Measurements from ENCODE around the gene FILIP1. TPM values are rescaled to one million over a fixed set of nuclear protein-coding genes. Genes with fewer than 3 reads are reported as not detected.

FILIP1 gene
- total and polyA plus RNA-seq, 12 donors, result 16.8 to 269 (median 181) TPM

GRCh38 chr6:75497994-75498393 lies 4.4 kb upstream of the FILIP1 start:
- intact Hi-C loops (cut with DNase I), result loop anchor here in 3 of 10 donors (5.0 to 10.0 kb wide), 2 partner anchors 63 to 131 kb away; no protein-coding TSS in a partner anchor
- H3K4me1 ChIP-seq, result peaks cover 0 to 77% (median 39%) of the 10 kb centered on the region in 9 donors
- H3K4me3 ChIP-seq, result no peak overlapping the region
- peak overlapping the region in 2 of 10 donors; percentile 7 to 10 for H3K27ac ChIP-seq
- no peak for TF ChIP-seq CTCF (IDR thresholded peaks at IDR 0.05)
- no peaks in the 10 kb centered on the region for H3K9me3 ChIP-seq
- WGBS, 2 donors, result 59 to 65% methylated on average over 3 of the region's 3 CpGs
- no peaks in the 10 kb centered on the region for H3K36me3 ChIP-seq
- DNase-seq (no peak), ATAC-seq (no peak)
- no peaks in the 10 kb centered on the region for H3K27me3 ChIP-seq

- intact Hi-C loops (cut with DNase I), result loop anchor here in 4 of 10 donors (2.0 to 10.0 kb wide), 3 partner anchors 60 to 128 kb away; no protein-coding TSS in a partner anchor
- 27 to 42% methylated on average over 1 of the region's 1 CpG for WGBS, 2 donors
- peak overlapping the region in 8 of 10 donors; percentile 75 to 95 (median 90) for H3K27ac ChIP-seq
Observed at GRCh38 chr6:75495011-75495410, 1.4 kb upstream of the FILIP1 start.

GRCh38 chr6:75494290-75494689 lies 690 bp upstream of the FILIP1 start:
- ATAC-seq (no peak), DNase-seq (no peak)
- no peaks in the 10 kb centered on the region for H3K27me3 ChIP-seq
- no peaks in the 10 kb centered on the region for H3K9me3 ChIP-seq
- no peak for TF ChIP-seq CTCF (IDR thresholded peaks at IDR 0.05)
- H3K36me3 ChIP-seq, result no peaks in the 10 kb centered on the region
- H3K4me1 ChIP-seq, result peaks cover 0 to 63% (median 48%) of the 10 kb centered on the region in 9 donors
- H3K4me3 ChIP-seq, result peak overlapping the region in 9 of 10 donors; percentile 41 to 71 (median 58)
- H3K27ac ChIP-seq, result peak overlapping the region; percentile 75 to 95 (median 90)
- WGBS, 2 donors, result 26 to 43% methylated on average over 4 of the region's 4 CpGs
- intact Hi-C loops (cut with DNase I), result loop anchor here in 4 of 10 donors (2.0 to 10.0 kb wide), 7 partner anchors 57 to 127 kb away; no protein-coding TSS in a partner anchor

More at GRCh38 chr6:75495011-75495410, 1.4 kb upstream of the FILIP1 start:
- peak overlapping the region in 2 of 10 donors; percentile 53 to 63 for H3K4me3 ChIP-seq
- H3K27me3 ChIP-seq, result no peaks in the 10 kb centered on the region
- ATAC-seq, result no peak
- H3K36me3 ChIP-seq, result no peaks in the 10 kb centered on the region
- no peak for DNase-seq
- no peak for TF ChIP-seq CTCF (IDR thresholded peaks at IDR 0.05)
- H3K4me1 ChIP-seq, result peaks cover 0 to 61% (median 41%) of the 10 kb centered on the region in 9 donors
- no peaks in the 10 kb centered on the region for H3K9me3 ChIP-seq

- DNase-seq (no peak), ATAC-seq (peak in 7 of 8 donors; percentile 3 to 72 (median 47))
- H3K4me1 ChIP-seq, result peaks cover 0 to 63% (median 51%) of the 10 kb centered on the region in 9 donors
- peak overlapping the region; percentile 38 to 71 (median 56) for H3K4me3 ChIP-seq
- intact Hi-C loops (cut with DNase I), result loop anchor here in 3 of 10 donors (5.0 to 10.0 kb wide), 6 partner anchors 55 to 125 kb away; no protein-coding TSS in a partner anchor
- H3K27me3 ChIP-seq, result no peaks in the 10 kb centered on the region
- 9 to 16% methylated on average over 3 of the region's 3 CpGs for WGBS, 2 donors
- H3K9me3 ChIP-seq, result no peaks in the 10 kb centered on the region
- TF ChIP-seq CTCF (IDR thresholded peaks at IDR 0.05), result no peak
- H3K27ac ChIP-seq, result peak overlapping the region; percentile 75 to 95 (median 90)
- H3K36me3 ChIP-seq, result no peaks in the 10 kb centered on the region
Observed at GRCh38 chr6:75492386-75493153, 1.0 kb downstream of the FILIP1 start.

Data from heart right ventricle (tissue), 16 donors.